ENCODE results near the gene GNAS-AS1. TPM values are rescaled to one million over a fixed set of nuclear protein-coding genes. Genes with fewer than 3 reads are reported as not detected.

Gene GNAS-AS1
- total RNA-seq, 1 donor from 2014 or later, result 1.7 TPM

DNA sequence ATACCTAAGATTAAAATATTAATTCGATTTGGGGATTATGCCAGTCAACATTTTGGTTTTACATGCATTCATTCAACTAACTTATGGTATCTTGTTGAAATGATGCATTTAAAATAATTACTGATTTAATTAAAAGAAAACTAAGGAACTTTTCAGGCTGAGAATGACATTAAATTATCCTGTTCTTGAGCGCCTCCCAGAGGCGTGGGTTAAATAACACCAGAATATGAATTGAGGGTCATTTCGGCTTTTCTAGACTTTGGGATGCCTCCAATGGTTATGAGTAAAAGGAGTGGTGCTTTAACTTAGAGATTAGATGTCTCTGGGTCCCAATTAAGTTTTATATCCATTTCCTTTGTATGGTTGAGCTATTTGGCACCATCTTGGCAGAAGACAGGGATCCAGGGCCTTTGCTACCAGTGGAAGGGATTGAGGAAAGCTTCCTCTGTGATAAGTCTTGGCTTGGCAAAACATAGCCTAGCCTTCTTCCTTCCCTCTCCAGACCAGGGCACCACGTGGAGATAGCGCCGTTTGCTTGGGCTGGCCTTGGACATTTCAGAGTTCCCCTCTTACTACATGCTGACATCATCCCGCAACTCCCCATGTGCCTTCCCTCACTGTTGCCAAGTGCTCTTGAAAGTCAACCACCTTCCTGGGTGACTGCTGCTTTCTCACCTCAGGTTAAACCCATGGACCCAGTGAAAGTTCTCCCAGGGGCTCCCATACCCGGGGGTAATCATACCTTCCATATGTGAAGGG, 30.5 kb upstream of the GNAS-AS1 start:
- Mint-ChIP-seq H3K27ac (no peak overlapping the region), H3K27me3 (ENCODE audit: insufficient read depth) (peaks cover 2% of the 10 kb centered on the region), H3K36me3 (ENCODE audit: low read depth) (no peaks in the 10 kb centered on the region), H3K4me3 (no peak overlapping the region), H3K4me1 (ENCODE audit: low read depth) (peaks cover 28% of the 10 kb centered on the region), H3K9me3 (no peaks in the 10 kb centered on the region)
- no peak for DNase-seq (ENCODE audit: low spot score)
- intact Hi-C loops (cut with micrococcal nuclease), result no loop called here

DNA sequence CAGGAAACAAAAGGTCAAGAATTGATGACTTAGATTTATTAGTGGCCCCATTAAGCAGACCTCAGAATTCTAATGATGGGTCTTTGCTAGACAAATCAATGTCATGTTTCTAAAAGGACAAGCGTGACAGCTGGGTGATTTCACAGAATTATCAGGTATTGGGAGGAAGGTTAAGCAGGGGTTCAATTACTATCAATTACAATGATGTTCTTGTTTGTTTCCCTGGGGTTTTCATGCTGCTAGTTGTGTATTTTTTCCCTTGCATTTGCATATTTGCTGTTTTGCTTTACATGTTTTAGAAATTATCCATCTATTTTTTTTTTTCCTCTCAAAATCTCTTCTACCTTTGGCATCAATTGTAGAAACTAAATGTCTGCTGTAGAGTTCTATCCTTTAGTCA, 29.7 kb upstream of the GNAS-AS1 start:
- Mint-ChIP-seq H3K4me3 (no peak overlapping the region), H3K36me3 (ENCODE audit: low read depth) (no peaks in the 10 kb centered on the region), H3K9me3 (no peaks in the 10 kb centered on the region), H3K27ac (no peak overlapping the region), H3K27me3 (ENCODE audit: insufficient read depth) (peaks cover 2% of the 10 kb centered on the region), H3K4me1 (ENCODE audit: low read depth) (peaks cover 26% of the 10 kb centered on the region)
- intact Hi-C loops (cut with micrococcal nuclease), result no loop called here
- no peak for DNase-seq (ENCODE audit: low spot score)

DNA sequence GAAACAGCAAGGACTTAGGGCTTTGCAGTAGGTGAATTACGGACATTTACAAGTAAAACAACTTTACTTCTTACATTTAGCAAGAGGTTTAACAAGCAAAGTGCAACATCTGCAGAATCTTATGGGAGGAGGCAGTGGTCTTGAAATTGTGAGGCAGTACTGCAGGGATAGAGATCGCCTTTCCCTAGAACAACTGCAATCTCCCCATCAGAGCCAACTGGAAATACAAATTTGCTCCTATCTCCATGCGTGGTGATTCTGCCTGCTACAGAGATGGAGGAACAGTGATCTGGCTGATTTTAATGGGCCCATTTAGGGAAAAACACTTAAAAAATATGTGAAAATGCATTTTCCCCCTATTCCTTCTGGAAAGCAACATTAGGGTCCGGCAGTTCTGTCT, 27.7 kb upstream of the GNAS-AS1 start:
- no peak for DNase-seq (ENCODE audit: low spot score)
- H3K9me3 Mint-ChIP-seq, result no peaks in the 10 kb centered on the region
- no peak overlapping the region for H3K4me3 Mint-ChIP-seq
- H3K27me3 Mint-ChIP-seq (ENCODE audit: insufficient read depth), result peaks cover 2% of the 10 kb centered on the region
- intact Hi-C loops (cut with micrococcal nuclease), result no loop called here
- no peaks in the 10 kb centered on the region for H3K36me3 Mint-ChIP-seq (ENCODE audit: low read depth)
- H3K27ac Mint-ChIP-seq, result peak overlapping the region; percentile 75
- H3K4me1 Mint-ChIP-seq (ENCODE audit: low read depth), result peaks cover 26% of the 10 kb centered on the region

DNA sequence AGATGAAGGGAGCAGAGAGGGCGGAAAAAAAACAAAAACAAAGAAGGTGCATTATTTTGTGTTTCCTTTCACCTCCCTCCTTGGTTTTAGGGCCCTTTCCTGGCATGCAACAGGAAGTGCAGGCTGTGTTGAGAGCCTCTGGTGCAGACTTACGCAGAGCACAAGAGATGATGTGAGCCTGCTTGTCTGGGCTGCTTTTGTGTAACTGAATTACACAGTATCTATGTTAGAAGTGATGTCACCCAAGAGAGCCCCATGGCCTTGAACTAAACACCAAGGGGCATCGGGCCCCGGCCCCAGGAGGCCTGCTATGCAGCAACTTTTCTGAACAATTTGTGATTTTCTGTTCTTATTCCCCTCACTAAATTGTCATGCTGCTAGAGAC, 27.3 kb upstream of the GNAS-AS1 start:
- H3K27me3 Mint-ChIP-seq (ENCODE audit: insufficient read depth), result peaks cover 2% of the 10 kb centered on the region
- DNase-seq (ENCODE audit: low spot score), result peak; percentile 32
- H3K27ac Mint-ChIP-seq, result peak overlapping the region; percentile 75
- H3K4me1 Mint-ChIP-seq (ENCODE audit: low read depth), result peaks cover 26% of the 10 kb centered on the region
- H3K4me3 Mint-ChIP-seq, result no peak overlapping the region
- intact Hi-C loops (cut with micrococcal nuclease), result no loop called here
- H3K9me3 Mint-ChIP-seq, result no peaks in the 10 kb centered on the region
- H3K36me3 Mint-ChIP-seq (ENCODE audit: low read depth), result no peaks in the 10 kb centered on the region

DNA sequence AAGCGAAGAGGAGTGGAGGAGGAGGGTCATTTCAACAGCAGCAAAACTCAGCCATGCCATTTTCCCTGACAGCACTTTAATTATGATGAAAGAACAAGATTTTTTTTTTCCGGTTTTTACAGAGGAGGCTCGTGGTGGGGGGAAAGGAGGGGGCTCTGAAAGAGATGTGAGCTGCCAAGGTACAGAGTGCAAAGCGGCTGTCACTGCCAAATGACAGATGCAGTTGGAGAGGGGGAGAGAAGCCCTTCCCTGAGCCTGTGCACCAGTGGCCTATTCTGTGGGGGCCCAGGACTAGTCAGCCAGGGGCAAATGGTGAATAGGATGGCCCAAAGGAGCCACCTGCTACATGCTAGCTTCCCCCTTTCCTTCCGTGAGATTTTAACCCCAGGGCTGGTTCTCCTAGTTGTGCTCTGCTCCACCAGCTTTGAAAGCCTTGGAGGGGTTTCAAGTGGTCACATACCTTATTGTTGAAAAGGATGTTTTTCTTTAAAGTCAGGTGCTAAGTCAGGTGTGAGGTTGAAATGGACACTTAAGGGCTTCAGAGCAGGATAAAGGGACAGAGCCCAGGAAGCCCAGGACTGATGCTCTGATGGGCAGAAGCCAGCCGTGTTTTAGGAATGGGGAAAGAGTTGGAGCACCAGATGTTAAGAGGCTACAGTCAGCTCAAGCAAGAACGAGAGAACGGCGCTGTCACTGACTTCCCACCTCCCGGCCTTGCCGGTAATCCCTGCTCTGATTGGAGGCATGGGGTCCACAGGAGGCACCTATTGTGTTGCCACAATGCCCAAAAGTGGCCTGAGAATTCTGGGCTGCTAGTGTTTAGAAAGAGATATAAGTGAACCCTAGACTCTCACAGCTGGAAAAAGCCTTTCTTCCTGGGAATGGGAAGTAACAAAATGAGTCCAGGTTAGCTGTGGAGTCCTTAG, 26.6 kb upstream of the GNAS-AS1 start:
- H3K27ac Mint-ChIP-seq, result peak overlapping the region; percentile 75

DNA sequence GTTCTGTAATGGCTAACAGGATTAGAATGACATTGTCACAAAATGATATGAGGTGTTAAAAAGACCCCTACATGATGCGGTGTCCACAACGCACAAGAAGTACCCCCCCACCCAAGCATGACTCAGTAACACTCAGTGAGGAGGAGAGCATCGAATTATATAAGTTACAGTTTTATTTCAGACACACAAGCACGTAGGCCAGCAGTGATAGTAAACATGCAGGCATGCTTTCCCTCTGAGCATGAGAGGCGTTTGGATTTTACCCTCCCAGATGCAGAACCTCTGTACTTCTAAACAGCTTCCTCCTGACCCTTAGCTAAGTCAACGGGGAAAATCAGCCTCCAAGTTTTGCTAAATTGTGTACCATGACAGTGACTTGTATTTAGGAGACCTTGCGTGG, 25.7 kb upstream of the GNAS-AS1 start:
- Mint-ChIP-seq H3K36me3 (ENCODE audit: low read depth) (no peaks in the 10 kb centered on the region), H3K9me3 (no peaks in the 10 kb centered on the region), H3K27ac (no peak overlapping the region)

More for the DNA sequence above, 26.6 kb upstream of the GNAS-AS1 start:
- H3K27me3 Mint-ChIP-seq (ENCODE audit: insufficient read depth), result peaks cover 4% of the 10 kb centered on the region
- peaks cover 26% of the 10 kb centered on the region for H3K4me1 Mint-ChIP-seq (ENCODE audit: low read depth)
- no peak for DNase-seq (ENCODE audit: low spot score)
- H3K4me3 Mint-ChIP-seq, result no peak overlapping the region
- intact Hi-C loops (cut with micrococcal nuclease), result no loop called here
- H3K9me3 Mint-ChIP-seq, result no peaks in the 10 kb centered on the region
- no peaks in the 10 kb centered on the region for H3K36me3 Mint-ChIP-seq (ENCODE audit: low read depth)

DNA sequence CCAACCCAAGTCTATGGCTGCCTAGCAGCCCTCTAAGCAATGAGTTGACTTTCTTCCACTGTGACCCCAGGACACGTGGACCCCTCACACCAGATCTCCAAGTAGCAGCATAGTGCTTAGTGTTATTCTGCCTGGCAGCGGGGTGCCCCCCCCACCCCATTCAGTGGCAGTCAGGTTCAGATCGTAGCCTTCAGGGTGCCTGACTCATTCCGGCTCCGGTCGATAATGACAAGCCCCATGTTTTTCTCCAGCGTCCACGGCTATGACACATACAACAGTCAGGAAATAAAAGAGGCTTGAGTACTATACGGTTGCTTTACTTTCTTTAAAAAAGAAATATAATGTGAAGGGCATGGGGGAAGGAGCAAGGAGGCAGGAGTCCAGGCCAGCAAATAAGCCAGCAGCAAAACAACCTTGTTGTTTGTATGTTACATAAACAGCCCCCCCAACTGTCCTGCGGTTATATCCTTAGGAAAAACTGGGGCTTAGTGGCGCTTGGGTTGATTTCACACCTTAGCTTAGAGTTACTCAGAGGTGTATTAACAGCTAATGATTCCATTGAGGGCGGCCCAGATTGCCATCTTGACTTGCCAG, 24.9 kb upstream of the GNAS-AS1 start:
- intact Hi-C loops (cut with micrococcal nuclease), result no loop called here
- no peak overlapping the region for H3K27ac Mint-ChIP-seq
- no peaks in the 10 kb centered on the region for H3K9me3 Mint-ChIP-seq
- H3K4me1 Mint-ChIP-seq (ENCODE audit: low read depth), result peaks cover 26% of the 10 kb centered on the region
- DNase-seq (ENCODE audit: low spot score), result no peak
- H3K36me3 Mint-ChIP-seq (ENCODE audit: low read depth), result no peaks in the 10 kb centered on the region
- peaks cover 8% of the 10 kb centered on the region for H3K27me3 Mint-ChIP-seq (ENCODE audit: insufficient read depth)
- no peak overlapping the region for H3K4me3 Mint-ChIP-seq

More for the DNA sequence above, 25.7 kb upstream of the GNAS-AS1 start:
- no peak for DNase-seq (ENCODE audit: low spot score)
- intact Hi-C loops (cut with micrococcal nuclease), result no loop called here
- peaks cover 26% of the 10 kb centered on the region for H3K4me1 Mint-ChIP-seq (ENCODE audit: low read depth)
- H3K27me3 Mint-ChIP-seq (ENCODE audit: insufficient read depth), result peaks cover 4% of the 10 kb centered on the region
- H3K4me3 Mint-ChIP-seq, result no peak overlapping the region

DNA sequence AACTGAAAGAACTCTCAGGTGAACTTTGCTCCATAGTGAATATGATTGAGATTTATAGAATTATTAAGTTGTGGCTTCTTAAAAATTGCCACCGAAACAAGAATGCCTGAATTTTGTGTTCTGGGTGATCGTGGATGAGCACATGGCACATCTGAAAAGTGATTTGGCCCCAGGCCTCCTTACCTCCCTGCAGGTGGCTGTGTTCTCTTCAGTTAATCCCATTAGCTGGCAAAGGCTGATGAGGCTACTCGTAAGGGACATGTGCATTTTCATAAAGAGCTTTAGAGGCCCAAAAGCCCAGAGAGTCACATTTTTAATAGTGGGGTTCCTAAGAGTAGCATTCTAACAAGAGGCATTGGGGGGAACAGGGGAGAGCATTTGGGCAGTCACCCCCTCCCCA, 24.4 kb upstream of the GNAS-AS1 start:
- Mint-ChIP-seq H3K4me3 (no peak overlapping the region), H3K27ac (no peak overlapping the region), H3K36me3 (ENCODE audit: low read depth) (no peaks in the 10 kb centered on the region), H3K9me3 (no peaks in the 10 kb centered on the region), H3K4me1 (ENCODE audit: low read depth) (peaks cover 27% of the 10 kb centered on the region), H3K27me3 (ENCODE audit: insufficient read depth) (peaks cover 10% of the 10 kb centered on the region)
- no peak for DNase-seq (ENCODE audit: low spot score)
- intact Hi-C loops (cut with micrococcal nuclease), result no loop called here

DNA sequence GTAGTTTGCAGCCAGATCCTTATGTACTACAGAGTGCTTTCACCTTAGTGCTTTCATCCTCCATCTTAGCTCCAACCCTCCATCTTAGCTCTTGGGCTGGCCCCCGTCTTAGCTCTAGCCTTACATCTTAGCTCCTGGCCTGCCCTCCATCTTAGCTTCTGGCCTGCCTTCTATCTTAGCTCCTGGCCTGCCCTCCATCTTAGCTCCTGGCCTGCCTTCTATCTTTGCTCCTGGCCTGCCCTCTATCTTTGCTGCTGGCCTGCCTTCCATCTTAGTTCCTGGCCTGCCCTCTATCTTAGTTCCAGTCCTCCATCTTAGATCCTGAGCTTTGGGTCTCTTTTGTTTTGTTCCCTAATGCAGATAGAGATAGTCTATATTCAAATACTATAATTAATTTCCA, 23.8 kb upstream of the GNAS-AS1 start:
- H3K27ac Mint-ChIP-seq, result peak overlapping the region; percentile 35
- H3K4me1 Mint-ChIP-seq (ENCODE audit: low read depth), result peaks cover 26% of the 10 kb centered on the region
- DNase-seq (ENCODE audit: low spot score), result no peak
- H3K36me3 Mint-ChIP-seq (ENCODE audit: low read depth), result no peaks in the 10 kb centered on the region
- intact Hi-C loops (cut with micrococcal nuclease), result loop anchor here (5.0 kb wide), 1 partner anchor 213 kb away; no protein-coding TSS in a partner anchor
- H3K9me3 Mint-ChIP-seq, result no peaks in the 10 kb centered on the region
- H3K27me3 Mint-ChIP-seq (ENCODE audit: insufficient read depth), result peaks cover 9% of the 10 kb centered on the region
- no peak overlapping the region for H3K4me3 Mint-ChIP-seq

DNA sequence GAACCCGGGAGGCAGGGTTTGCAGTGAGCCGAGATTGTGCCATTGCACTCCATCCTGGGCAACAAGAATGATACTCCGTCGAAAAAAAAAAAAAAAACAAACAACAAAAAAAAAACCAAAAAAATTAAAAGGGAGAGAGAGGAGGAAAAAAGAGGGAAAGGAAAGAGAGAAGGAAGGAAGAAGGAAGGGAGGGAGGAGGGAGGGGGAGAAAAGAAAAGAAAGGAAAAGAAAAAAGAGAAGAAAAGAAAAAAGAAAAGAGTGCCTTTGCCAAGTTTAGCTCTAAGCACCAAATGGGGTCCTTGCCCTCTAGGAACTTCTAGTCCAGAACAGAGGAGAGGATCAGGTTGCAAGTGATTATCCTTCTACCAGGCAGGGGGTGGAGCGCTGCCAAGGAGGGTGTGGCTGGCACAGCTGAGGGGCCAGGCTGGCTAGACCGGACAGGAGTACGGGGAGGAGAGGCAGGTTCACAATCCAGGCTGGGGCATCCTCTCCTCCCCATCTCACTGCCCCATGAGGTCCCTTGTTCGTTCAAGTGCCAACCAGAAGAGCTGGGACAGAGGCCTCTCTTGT, 20.9 kb upstream of the GNAS-AS1 start:
- intact Hi-C loops (cut with micrococcal nuclease), result loop anchor here (2.0 to 5.0 kb wide), 2 partner anchors 216 to 531 kb away; no protein-coding TSS in a partner anchor
- Mint-ChIP-seq H3K9me3 (no peaks in the 10 kb centered on the region), H3K4me1 (ENCODE audit: low read depth) (peaks cover 5% of the 10 kb centered on the region), H3K27me3 (ENCODE audit: insufficient read depth) (peaks cover 23% of the 10 kb centered on the region), H3K4me3 (no peak overlapping the region), H3K27ac (no peak overlapping the region), H3K36me3 (ENCODE audit: low read depth) (no peaks in the 10 kb centered on the region)
- DNase-seq (ENCODE audit: low spot score), result no peak

DNA sequence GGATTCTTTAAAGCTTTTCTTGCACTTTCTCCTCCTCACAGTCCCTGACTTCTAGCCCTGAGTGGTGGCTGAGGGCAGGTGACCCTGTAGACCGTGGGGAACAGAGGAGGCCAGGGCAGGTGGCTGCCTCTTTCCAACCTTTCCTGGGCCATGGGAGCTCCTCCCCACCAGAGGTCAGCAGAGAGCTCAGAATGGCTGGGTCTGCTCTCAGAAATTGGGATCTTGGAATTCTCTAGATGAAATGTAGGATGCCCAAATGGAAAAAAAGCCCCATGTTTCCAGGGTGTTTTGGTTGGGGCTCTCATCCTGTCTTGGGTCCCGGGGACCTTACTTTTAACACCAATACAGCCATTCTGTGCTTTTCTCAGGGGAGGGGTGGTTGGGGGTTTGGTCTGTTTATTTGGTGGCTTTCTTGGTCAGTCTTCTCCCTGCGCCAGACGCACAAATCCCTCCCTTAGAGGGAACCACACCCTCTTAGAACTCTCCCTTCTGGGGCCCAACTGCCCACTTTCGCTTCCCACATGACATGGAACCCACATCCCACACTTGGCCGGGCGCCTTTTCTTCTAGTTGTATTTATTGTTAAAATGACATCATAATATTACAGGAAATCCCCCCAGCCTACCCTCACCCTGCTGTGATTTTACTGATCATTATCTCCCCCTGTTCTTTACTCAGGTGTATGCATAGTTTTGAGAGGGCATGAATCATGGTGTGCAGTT, 19.8 kb upstream of the GNAS-AS1 start:
- peak; percentile 17 for DNase-seq (ENCODE audit: low spot score)
- Mint-ChIP-seq H3K9me3 (no peaks in the 10 kb centered on the region), H3K4me1 (ENCODE audit: low read depth) (peaks cover 4% of the 10 kb centered on the region), H3K27me3 (ENCODE audit: insufficient read depth) (peaks cover 32% of the 10 kb centered on the region), H3K4me3 (no peak overlapping the region), H3K27ac (no peak overlapping the region), H3K36me3 (ENCODE audit: low read depth) (no peaks in the 10 kb centered on the region)
- intact Hi-C loops (cut with micrococcal nuclease), result loop anchor here (1.0 to 5.0 kb wide), 4 partner anchors 217 to 626 kb away; no protein-coding TSS in a partner anchor

DNA sequence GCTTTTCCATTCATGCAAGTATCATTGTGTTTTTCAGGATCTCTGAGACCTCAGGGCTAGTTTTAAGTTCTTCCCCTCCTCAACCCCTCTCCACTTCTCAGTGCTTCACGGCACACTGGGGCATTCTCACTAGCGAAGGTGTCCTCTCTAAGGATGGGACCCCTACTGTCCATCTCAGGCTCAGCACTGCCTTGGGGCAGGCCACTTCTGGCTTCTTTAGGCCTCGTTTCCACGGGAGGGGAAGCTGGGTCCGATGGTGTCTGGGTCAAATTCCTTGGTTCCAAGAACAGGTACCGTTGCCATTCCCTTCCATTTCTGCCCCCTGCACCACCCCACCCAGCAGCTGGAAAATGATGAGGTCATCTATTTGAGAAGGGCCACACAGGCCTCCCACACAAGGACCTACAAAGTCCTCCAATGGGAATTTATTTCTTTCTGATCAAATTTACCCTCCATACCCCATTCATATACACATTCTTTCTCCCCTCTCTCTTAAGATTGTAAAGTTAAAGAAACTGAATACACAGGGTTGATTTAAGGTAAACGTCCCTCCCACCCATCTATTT, 19.0 kb upstream of the GNAS-AS1 start:
- DNase-seq (ENCODE audit: low spot score), result no peak
- intact Hi-C loops (cut with micrococcal nuclease), result loop anchor here (1.0 to 5.0 kb wide), 4 partner anchors 218 to 627 kb away; no protein-coding TSS in a partner anchor
- Mint-ChIP-seq H3K27ac (no peak overlapping the region), H3K4me3 (no peak overlapping the region), H3K9me3 (no peaks in the 10 kb centered on the region), H3K27me3 (ENCODE audit: insufficient read depth) (peaks cover 32% of the 10 kb centered on the region), H3K36me3 (ENCODE audit: low read depth) (no peaks in the 10 kb centered on the region), H3K4me1 (ENCODE audit: low read depth) (peaks cover 4% of the 10 kb centered on the region)
